HEK293 (cell line): Measurements from ENCODE around the gene NFAT5.

Experiments
- CTCF ChIA-PET: fragments of 350-600 bp; formaldehyde crosslinking; extraction: SDS; loops from one replicate; lab custom pipeline; 2021; ENCODE audit warnings: antibody characterized with exemption; lab: Yijun Ruan, JAX
- POLR2A ChIA-PET: fragments of 300-600 bp; formaldehyde crosslinking; extraction: SDS; loops from one replicate; lab custom pipeline; 2020; ENCODE audit warnings: antibody characterized with exemption, inconsistent platforms; lab: Yijun Ruan, JAX
- H3K27ac ChIP-seq: fragments of 200-500 bp; sonication (Bioruptor generic); 2 replicates; pipeline ENCODE4 v1.5.1; 2014; ENCODE audit warnings: low read depth, low read length, control low read depth, inconsistent platforms; ENCODE audit errors: extremely low read depth
- H3K36me3 ChIP-seq, 2 experiments: fragments of 200-500 bp in 1 of 2; sonication (Bioruptor generic) in 1 of 2; 1 replicate in 1 of 2; 2 replicates in 1 of 2; pipeline ENCODE4 v1.5.1; 2014 to 2017; ENCODE audit warnings: inconsistent platforms in 2 of 2, low read length in 2 of 2; ENCODE audit not compliant: control insufficient read depth in 2 of 2, insufficient read depth in 1 of 2
- H3K4me1 ChIP-seq: fragments of 200-500 bp; sonication (Bioruptor generic); 2 replicates; pipeline ENCODE4 v1.5.1; 2014; ENCODE audit warnings: mild to moderate bottlenecking, low read length, inconsistent platforms; ENCODE audit not compliant: control insufficient read depth, insufficient read depth
- H3K4me3 ChIP-seq: 2 replicates; pipeline ENCODE4 v1.5.1; 2011; ENCODE audit warnings: low read depth, mild to moderate bottlenecking, control low read depth, low read length, moderate library complexity
- H3K9me3 ChIP-seq: fragments of 200-500 bp; sonication (Bioruptor generic); 2 replicates; pipeline ENCODE4 v1.5.1; 2014; ENCODE audit warnings: low read depth, low read length, inconsistent platforms; ENCODE audit not compliant: control insufficient read depth, insufficient read depth
- REPIN1 ChIP-seq: fragments of 450-650 bp; formaldehyde crosslinking; IDR thresholded peaks from 2 replicates; pipeline ENCODE4 v1.5.1; 2017; ENCODE audit warnings: missing biosample characterization, missing genetic modification characterization, low read depth
- SETDB1 ChIP-seq: IDR thresholded peaks from one replicate; pipeline ENCODE4 v1.6.1; 2017; ENCODE audit warnings: mild to moderate bottlenecking, low read length, moderate library complexity, mixed read lengths; ENCODE audit not compliant: insufficient read length
- ZNF19 ChIP-seq: fragments of 450-650 bp; formaldehyde crosslinking; IDR thresholded peaks from 2 replicates; pipeline ENCODE4; 2016; ENCODE audit warnings: missing biosample characterization, missing genetic modification characterization, low read depth
- ZNF202 ChIP-seq: fragments of 450-650 bp; formaldehyde crosslinking; IDR thresholded peaks from 2 replicates; pipeline ENCODE4 v1.5.1; 2016; ENCODE audit warnings: missing biosample characterization, missing genetic modification characterization, borderline replicate concordance
- ZNF311 ChIP-seq: fragments of 450-650 bp; formaldehyde crosslinking; IDR thresholded peaks from 2 replicates; pipeline ENCODE4 v1.5.1; 2017; ENCODE audit warnings: missing biosample characterization, missing genetic modification characterization, borderline replicate concordance
- ZNF837 ChIP-seq: fragments of 450-650 bp; formaldehyde crosslinking; IDR thresholded peaks from 2 replicates; pipeline ENCODE4 v1.5.1; 2016; ENCODE audit warnings: missing biosample characterization, missing genetic modification characterization
- TF ChIP-seq, protein P1 (sequence below): fragments of 450-650 bp; IDR thresholded peaks from 2 replicates; pipeline ENCODE4 v1.5.1; 2018; ENCODE audit warnings: missing biosample characterization, mild to moderate bottlenecking, missing genetic modification characterization
- TF ChIP-seq, protein P2 (sequence below): fragments of 450-650 bp; formaldehyde crosslinking; IDR thresholded peaks from 2 replicates; pipeline ENCODE4 v1.5.1; 2016; ENCODE audit warnings: missing biosample characterization, missing genetic modification characterization
- TF ChIP-seq, protein P3 (sequence below): fragments of 450-650 bp; formaldehyde crosslinking; conservative IDR thresholded peaks from 2 replicates; pipeline ENCODE4 v1.5.1; 2016; ENCODE audit warnings: low read depth, missing biosample characterization, missing genetic modification characterization
- TF ChIP-seq, protein P4 (sequence below): fragments of 450-650 bp; formaldehyde crosslinking; IDR thresholded peaks from 2 replicates; pipeline ENCODE4 v1.5.1; 2016; ENCODE audit warnings: missing biosample characterization, missing genetic modification characterization, borderline replicate concordance
- TF ChIP-seq, protein P5 (sequence below): fragments of 450-650 bp; formaldehyde crosslinking; IDR thresholded peaks from 2 replicates; pipeline ENCODE4 v1.5.1; 2016; ENCODE audit warnings: missing biosample characterization, missing genetic modification characterization, low read depth

Gene NFAT5

DNA sequence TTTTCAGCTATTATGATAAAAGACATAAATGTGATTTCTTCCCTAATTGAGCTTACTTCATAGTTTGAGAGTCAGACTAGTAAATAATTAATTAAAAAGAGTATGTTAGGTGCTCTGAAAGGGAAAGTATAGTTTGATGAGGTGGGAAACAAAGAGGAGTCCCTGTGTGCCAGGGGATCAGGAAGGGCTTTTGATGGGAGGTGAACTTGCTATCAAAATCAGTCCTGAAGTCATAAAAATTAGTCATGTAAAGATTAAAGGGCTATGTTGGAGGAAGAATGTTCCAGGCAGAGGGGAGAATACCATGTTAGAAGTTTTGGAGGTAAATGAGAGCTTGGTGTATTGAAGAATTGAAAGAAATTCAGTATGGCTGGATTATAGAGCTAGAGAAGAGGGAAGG is 31.0 kb downstream of the NFAT5 start:
- H3K4me3 ChIP-seq = no peak overlapping the region
- H3K36me3 ChIP-seq = no peaks in the 10 kb centered on the region; a peak in 2 of 3 replicates
- 0 out of 2 replicates have a peak, but pooled peaks cover 3% of the 10 kb centered on the region for H3K4me1 ChIP-seq
- ChIA-PET CTCF (no interaction called here), POLR2A (no interaction called here)
- TF ChIP-seq, protein P1, sequence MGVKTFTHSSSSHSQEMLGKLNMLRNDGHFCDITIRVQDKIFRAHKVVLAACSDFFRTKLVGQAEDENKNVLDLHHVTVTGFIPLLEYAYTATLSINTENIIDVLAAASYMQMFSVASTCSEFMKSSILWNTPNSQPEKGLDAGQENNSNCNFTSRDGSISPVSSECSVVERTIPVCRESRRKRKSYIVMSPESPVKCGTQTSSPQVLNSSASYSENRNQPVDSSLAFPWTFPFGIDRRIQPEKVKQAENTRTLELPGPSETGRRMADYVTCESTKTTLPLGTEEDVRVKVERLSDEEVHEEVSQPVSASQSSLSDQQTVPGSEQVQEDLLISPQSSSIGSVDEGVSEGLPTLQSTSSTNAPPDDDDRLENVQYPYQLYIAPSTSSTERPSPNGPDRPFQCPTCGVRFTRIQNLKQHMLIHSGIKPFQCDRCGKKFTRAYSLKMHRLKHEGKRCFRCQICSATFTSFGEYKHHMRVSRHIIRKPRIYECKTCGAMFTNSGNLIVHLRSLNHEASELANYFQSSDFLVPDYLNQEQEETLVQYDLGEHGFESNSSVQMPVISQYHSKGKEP (tag by site-specific recombination) = no peak
- TF ChIP-seq, protein P2, sequence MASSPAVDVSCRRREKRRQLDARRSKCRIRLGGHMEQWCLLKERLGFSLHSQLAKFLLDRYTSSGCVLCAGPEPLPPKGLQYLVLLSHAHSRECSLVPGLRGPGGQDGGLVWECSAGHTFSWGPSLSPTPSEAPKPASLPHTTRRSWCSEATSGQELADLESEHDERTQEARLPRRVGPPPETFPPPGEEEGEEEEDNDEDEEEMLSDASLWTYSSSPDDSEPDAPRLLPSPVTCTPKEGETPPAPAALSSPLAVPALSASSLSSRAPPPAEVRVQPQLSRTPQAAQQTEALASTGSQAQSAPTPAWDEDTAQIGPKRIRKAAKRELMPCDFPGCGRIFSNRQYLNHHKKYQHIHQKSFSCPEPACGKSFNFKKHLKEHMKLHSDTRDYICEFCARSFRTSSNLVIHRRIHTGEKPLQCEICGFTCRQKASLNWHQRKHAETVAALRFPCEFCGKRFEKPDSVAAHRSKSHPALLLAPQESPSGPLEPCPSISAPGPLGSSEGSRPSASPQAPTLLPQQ (tag by site-specific recombination) = no peak
- TF ChIP-seq ZNF837 (tag by site-specific recombination) (no peak), ZNF19 (tag by site-specific recombination) (no peak), REPIN1 (no peak)
- H3K27ac ChIP-seq = no peak overlapping the region
- H3K9me3 ChIP-seq = no peaks in the 10 kb centered on the region

DNA sequence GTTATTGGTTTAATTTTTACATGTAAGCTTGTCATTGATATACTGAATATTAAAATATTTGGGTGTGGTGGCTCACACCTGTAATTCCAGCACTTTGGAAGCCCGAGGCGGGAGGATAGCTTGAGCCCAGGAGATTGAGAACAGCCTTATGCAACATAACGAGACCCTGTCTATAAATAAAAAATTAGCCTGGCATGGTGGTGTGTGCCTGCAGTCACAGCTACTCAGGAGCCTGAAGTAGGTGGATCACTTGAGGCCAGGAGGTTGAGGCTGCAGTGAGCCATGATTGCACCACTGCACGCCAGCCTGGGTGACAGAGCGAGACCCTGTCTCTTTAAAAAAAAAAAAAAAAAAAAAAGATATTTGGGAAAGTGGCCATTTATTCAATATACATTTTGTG is 32.3 kb downstream of the NFAT5 start:
- H3K4me3 ChIP-seq = no peak overlapping the region
- no peak overlapping the region for H3K27ac ChIP-seq
- ChIA-PET CTCF (interaction anchor here (0.7 kb wide), 1 partner anchor 199 kb away, joined by 3 read pairs; no protein-coding TSS in a partner anchor), POLR2A (interaction anchor here (0.7 kb wide), 2 partner anchors 78 to 246 kb away, joined by 4 to 11 read pairs; no protein-coding TSS in a partner anchor)
- no peaks in the 10 kb centered on the region for H3K9me3 ChIP-seq
- TF ChIP-seq, protein P3, sequence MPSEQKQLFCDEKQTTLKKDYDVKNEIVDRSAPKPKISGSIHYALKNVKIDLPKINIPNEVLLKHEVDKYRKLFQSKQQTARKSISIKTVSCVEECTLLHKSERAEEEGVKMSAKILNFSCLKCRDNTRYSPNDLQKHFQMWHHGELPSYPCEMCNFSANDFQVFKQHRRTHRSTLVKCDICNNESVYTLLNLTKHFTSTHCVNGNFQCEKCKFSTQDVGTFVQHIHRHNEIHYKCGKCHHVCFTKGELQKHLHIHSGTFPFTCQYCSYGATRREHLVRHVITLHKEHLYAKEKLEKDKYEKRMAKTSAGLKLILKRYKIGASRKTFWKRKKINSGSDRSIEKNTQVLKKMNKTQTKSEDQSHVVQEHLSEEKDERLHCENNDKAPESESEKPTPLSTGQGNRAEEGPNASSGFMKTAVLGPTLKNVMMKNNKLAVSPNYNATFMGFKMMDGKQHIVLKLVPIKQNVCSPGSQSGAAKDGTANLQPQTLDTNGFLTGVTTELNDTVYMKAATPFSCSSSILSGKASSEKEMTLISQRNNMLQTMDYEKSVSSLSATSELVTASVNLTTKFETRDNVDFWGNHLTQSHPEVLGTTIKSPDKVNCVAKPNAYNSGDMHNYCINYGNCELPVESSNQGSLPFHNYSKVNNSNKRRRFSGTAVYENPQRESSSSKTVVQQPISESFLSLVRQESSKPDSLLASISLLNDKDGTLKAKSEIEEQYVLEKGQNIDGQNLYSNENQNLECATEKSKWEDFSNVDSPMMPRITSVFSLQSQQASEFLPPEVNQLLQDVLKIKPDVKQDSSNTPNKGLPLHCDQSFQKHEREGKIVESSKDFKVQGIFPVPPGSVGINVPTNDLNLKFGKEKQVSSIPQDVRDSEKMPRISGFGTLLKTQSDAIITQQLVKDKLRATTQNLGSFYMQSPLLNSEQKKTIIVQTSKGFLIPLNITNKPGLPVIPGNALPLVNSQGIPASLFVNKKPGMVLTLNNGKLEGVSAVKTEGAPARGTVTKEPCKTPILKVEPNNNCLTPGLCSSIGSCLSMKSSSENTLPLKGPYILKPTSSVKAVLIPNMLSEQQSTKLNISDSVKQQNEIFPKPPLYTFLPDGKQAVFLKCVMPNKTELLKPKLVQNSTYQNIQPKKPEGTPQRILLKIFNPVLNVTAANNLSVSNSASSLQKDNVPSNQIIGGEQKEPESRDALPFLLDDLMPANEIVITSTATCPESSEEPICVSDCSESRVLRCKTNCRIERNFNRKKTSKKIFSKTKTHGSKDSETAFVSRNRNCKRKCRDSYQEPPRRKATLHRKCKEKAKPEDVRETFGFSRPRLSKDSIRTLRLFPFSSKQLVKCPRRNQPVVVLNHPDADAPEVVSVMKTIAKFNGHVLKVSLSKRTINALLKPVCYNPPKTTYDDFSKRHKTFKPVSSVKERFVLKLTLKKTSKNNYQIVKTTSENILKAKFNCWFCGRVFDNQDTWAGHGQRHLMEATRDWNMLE (tag by site-specific recombination) = no peak
- H3K4me1 ChIP-seq = 0 out of 2 replicates have a peak, but pooled peaks cover 3% of the 10 kb centered on the region
- H3K36me3 ChIP-seq = no peaks in the 10 kb centered on the region

DNA sequence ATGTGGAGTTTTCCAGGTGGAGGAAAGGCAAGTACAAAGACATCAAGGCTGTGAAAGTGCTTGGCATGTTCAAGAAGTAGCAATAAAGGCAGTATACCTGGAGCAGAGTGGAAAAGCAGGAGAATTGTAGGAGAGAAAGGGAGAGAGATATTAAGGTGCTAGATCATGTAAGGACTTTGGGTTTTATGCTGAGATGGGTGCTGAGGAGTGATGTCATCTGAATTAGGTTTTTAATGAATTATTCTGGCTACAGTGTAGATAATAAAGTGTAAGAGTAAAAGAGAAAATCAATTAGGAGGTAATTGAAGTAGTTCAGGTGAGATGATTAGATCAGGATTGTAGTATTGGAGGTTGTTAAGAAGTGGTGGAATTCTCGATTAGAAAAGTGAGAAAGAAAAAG is 34.0 kb downstream of the NFAT5 start:
- no peak overlapping the region for H3K4me3 ChIP-seq
- H3K9me3 ChIP-seq = no peaks in the 10 kb centered on the region
- ChIA-PET CTCF (no interaction called here), POLR2A (no interaction called here)
- H3K4me1 ChIP-seq = 0 out of 2 replicates have a peak, but pooled peaks cover 3% of the 10 kb centered on the region
- peaks cover 0 to 3% of the 10 kb centered on the region in 2 experiments; a peak in 1 of 3 replicates for H3K36me3 ChIP-seq
- TF ChIP-seq ZNF202 (tag by site-specific recombination) = no peak
- TF ChIP-seq ZNF311 (tag by site-specific recombination) = no peak
- no peak for TF ChIP-seq SETDB1
- TF ChIP-seq, protein P4, sequence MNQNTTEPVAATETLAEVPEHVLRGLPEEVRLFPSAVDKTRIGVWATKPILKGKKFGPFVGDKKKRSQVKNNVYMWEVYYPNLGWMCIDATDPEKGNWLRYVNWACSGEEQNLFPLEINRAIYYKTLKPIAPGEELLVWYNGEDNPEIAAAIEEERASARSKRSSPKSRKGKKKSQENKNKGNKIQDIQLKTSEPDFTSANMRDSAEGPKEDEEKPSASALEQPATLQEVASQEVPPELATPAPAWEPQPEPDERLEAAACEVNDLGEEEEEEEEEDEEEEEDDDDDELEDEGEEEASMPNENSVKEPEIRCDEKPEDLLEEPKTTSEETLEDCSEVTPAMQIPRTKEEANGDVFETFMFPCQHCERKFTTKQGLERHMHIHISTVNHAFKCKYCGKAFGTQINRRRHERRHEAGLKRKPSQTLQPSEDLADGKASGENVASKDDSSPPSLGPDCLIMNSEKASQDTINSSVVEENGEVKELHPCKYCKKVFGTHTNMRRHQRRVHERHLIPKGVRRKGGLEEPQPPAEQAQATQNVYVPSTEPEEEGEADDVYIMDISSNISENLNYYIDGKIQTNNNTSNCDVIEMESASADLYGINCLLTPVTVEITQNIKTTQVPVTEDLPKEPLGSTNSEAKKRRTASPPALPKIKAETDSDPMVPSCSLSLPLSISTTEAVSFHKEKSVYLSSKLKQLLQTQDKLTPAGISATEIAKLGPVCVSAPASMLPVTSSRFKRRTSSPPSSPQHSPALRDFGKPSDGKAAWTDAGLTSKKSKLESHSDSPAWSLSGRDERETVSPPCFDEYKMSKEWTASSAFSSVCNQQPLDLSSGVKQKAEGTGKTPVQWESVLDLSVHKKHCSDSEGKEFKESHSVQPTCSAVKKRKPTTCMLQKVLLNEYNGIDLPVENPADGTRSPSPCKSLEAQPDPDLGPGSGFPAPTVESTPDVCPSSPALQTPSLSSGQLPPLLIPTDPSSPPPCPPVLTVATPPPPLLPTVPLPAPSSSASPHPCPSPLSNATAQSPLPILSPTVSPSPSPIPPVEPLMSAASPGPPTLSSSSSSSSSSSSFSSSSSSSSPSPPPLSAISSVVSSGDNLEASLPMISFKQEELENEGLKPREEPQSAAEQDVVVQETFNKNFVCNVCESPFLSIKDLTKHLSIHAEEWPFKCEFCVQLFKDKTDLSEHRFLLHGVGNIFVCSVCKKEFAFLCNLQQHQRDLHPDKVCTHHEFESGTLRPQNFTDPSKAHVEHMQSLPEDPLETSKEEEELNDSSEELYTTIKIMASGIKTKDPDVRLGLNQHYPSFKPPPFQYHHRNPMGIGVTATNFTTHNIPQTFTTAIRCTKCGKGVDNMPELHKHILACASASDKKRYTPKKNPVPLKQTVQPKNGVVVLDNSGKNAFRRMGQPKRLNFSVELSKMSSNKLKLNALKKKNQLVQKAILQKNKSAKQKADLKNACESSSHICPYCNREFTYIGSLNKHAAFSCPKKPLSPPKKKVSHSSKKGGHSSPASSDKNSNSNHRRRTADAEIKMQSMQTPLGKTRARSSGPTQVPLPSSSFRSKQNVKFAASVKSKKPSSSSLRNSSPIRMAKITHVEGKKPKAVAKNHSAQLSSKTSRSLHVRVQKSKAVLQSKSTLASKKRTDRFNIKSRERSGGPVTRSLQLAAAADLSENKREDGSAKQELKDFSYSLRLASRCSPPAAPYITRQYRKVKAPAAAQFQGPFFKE (tag by site-specific recombination) = no peak
- TF ChIP-seq, protein P5, sequence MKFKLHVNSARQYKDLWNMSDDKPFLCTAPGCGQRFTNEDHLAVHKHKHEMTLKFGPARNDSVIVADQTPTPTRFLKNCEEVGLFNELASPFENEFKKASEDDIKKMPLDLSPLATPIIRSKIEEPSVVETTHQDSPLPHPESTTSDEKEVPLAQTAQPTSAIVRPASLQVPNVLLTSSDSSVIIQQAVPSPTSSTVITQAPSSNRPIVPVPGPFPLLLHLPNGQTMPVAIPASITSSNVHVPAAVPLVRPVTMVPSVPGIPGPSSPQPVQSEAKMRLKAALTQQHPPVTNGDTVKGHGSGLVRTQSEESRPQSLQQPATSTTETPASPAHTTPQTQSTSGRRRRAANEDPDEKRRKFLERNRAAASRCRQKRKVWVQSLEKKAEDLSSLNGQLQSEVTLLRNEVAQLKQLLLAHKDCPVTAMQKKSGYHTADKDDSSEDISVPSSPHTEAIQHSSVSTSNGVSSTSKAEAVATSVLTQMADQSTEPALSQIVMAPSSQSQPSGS (tag by site-specific recombination) = peak; percentile 63; the same call in 1 of the 2 replicates
- H3K27ac ChIP-seq = no peak overlapping the region
